HG03354 (cell line): ENCODE data around the gene ARHGAP4.

ENCODE experiments used
- ATAC-seq: cut with Tn5 transposase; IDR thresholded peaks from one replicate; pipeline ENCODE4 v1.9.1; 2021; ENCODE audit warnings: mild to moderate bottlenecking; ENCODE audit not compliant: unreplicated experiment, poor library complexity, severe bottlenecking

Gene ARHGAP4

DNA sequence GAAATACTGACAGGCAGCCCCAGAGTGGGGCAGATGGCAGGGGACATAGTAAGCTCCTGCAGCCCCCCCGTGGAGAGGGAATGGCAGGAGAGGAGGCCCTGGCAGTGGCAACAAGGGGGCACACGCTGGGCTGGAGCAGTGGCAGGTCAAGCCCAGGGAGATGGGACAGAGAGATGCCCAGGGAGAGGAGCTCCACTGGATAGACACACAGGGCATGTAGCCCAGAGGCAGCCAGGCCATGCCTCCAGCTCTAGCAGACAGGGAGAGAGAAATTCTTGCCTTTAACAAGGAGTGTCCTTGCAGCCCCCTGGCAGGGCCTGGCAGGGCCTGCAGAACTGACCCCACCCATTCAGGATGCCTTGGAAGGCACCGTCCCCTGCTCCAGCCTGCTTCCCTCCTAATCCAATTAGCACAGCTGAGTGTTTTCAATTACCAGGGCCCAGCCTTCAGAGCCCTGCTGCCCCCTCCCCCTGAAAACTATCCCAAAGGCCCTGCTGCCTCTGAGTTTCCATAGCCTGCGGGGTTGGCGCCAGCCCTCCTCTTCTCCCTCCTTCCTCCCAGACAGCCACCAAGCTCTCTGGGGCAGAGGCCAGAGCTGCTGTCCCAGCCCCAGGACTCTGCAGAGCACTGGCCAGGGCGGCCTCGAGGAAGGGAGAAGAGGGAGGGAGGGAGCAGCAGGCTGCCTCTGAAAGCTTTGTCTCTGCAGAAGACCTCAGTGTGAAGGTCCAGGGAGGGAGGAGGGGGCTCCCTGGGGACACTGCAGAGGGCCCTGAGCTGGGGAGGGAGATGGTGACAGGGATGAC, 52.6 kb downstream of the ARHGAP4 start:
- no peak for ATAC-seq

DNA sequence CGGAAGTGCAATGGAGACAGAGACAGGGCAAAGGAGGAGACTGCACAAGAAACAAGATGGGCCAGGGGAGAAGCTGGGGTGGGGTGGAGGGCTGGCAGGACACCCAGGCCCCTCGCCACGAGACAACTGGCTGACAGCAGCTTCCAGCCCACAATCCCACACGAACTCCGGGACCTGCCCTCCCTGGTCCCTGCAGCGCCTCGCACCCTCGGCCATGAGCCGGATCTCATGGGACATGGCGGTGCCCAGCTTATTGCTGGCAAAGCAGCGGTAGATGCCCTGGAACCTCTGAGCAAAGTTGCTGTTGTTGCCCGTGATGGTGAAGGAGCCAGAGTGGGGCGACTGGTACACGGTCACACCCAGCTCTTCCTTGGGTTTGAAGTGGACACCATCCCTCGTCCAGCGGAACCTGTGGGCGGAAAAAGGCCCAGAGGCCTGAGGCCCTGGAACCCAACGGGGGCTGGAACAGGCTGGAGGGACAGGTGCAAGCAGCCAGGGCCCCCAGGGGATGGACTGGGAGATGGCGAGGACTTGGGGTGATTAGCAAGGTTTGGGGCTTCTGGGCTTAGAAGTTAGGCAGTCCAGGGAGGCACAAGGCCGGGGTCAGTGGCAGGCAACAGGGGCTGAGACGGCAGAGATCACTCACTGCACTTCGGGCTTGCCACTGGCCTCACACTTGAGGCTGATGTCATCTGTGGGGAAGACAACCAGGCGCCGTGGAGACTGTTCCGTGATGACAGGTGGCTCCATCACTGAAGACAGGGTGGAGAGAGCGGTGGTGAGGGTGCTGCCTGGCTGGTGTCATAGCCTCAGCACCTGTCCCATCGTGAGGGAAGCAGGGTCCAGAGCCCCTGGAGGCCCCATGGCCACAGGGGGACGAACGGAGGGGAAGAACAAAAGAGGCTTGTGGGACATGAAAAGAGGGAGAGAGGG, 53.9 kb downstream of the ARHGAP4 start:
- no peak for ATAC-seq

DNA sequence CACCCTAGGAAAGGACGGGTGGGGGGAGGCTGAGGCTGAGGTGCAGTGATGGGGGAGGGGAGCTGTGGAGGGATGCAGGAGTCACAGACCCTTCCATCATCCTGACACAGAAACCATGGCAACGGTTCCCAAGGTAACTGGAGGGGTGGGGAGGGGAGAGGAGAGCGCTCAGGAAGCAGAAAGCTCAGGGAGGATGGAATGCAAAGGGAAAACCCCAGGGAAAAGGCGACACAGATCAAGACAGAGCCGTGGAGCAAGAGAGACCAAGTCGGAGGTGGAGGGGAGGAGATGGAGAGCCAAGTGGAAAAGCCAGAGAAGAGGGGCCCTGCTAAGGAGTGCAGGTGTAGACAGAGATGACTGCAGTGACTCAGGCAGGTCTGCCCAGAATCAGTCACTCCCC, 54.6 kb downstream of the ARHGAP4 start:
- ATAC-seq: no peak

DNA sequence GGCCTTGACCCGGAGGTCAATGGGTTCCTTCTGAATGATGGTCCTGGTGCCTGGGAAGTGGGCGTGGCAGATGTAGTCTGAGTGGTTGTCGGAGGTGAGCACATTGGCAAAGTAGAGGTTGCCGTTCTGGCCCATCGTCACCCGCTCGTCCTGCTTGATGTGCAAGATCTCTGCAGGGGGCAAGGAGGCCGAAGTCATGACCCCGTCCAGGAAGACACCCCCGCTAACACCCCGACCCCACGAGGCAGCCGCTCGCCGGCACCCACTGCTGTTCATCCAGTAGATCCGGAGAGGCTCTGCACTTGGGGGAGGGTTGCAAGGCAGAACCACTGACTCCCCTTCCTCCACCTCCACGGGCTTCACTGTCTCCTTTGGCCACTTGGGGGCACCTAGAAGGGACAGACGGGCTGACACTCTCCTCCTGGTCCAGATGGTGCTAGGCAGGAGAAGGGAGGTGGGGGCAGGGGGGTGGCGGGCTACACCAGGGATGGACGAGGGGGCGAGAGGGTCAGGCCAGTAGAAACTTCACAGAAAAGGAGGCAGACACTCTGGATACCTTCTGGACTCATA, 55.2 kb downstream of the ARHGAP4 start:
- no peak for ATAC-seq

DNA sequence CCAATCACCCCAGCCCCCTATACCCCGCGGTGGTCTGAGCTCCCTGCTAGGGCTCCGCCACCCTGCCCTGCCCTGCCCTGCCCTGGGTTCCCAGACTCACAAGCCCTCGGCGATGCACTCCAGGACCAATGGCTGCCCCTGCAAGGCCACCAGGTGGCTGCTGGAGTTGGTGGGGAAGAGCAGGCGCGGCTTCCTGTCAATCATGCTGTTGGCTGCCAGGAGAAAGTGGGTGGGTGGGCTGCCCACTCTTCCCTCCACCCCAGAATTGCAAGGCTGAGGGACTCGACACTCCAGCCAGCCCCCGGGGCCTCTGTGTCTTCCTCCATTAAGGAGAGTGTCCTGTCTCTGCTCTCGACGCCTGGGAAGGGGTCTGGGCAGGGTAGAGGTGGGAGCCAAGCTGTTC, 55.8 kb downstream of the ARHGAP4 start:
- ATAC-seq: no peak

DNA sequence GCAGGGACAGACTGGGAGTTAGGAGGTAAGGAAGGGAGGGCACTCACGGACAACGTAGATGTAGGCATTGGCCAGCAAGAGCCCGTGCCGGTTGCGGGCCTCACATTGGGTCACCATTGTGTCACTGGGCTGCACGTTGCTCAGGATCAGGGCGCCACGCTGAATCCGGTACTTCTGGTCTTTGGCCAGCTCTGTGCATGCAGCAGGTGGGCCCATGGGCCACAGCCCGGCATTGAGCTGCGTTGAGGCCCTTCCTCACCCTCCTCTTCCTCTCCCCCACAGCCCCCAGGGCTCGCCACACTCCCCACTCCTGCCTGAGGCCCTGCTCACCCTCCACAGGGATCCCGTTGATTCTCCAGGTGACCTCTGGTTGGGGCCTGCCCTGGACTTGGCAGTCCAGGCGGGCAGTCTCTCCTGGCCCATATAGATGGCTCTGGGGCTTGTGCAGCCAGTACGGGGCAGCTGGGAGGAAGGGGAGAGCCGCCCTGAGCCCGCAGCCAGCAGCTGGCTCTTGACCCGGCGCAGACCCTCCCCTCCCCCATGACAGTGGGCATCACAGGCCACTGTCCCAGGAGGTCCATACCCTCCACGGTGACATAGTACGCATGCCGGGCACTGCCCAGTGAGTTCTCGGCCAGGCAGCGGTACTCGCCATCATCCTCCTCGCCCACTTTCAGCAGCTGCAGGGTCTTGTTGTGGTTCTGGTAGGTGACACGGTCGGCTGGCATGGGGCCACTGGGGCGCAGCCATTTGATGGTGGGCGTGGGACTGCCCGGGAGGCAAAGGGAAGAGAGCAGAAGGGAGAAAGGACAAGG, 56.4 kb downstream of the ARHGAP4 start:
- no peak for ATAC-seq

DNA sequence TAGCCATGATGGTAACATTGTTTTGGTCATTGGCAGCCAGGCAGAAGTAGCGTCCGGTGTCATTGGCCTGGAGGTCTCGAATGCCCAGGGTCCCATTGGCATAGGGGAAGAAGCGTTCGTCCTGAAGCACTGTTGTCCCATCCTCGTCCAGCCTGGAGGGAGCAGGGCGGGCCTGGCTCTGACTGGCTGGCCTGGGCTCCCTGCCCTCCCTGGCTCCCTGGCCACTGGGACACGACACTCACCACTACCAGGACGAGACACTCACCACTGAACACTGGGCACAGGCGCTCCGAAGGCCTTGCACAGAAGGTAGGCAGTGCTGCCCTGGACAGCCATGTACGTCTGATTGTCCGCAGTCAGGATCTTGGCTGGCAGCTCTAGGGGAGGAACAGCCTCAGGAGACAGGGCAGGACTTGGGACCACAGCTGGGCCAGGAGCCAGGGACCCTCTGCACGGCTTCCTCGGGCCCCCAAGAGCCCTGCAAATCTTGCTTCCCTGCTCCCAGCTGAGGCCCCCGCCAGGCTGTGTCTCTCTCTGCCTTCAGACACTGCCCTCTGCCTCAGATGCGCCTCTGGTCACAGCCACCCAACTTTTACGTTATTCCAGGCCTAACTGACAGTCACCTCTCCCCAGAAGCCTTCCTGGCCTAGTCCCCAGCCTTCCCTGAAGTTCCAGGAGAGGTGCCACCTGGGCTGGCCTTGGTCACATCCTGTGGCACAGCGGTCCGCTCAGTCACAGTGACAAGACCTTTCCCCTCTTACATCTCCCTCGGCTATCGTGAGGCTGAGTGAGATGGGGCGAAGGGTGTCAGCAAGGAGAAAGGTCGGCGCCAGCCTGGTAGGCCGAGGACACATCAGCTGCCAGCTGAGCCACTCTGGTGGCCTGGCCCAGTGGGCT, 57.2 kb downstream of the ARHGAP4 start:
- no peak for ATAC-seq

DNA sequence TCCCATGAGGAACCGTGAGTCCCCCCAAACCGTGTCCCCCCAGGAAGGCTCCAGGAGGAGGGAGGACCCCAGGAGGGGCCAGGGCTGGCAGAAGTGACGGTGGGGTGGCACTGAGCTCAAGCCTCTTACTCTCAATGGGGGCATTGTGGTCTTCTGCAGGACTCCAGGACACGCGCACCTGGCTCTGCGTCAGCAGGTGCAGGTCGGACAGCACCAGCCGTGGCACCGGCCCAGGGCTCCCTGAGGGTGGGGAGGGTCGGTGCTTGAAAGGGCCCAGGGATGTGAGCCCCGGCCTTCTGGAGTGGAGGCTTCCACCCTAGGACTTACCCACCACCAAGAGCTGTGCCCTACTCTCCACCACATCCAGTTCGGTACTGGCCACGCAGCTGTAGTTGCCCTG, 58.4 kb downstream of the ARHGAP4 start:
- no peak for ATAC-seq

DNA sequence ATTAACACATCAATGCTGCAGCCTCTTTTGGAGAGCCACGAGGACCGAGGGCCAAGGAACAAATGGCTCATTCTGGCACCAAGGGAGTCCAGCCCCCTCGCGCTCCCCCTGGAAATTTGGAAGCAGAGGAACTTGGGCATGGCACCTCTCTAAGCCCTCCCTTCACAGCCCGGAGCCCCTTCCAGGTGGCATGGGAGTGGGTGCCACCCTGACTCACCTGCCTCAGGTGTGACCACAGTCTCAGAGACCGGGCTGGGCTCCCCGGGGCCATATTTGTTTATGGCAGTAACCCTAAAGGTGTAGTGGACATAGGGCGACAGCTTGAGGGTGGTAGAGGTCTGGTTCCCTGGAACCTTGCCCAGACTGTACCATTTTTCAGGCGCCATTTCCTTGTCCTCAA, 58.9 kb downstream of the ARHGAP4 start:
- ATAC-seq: no peak

DNA sequence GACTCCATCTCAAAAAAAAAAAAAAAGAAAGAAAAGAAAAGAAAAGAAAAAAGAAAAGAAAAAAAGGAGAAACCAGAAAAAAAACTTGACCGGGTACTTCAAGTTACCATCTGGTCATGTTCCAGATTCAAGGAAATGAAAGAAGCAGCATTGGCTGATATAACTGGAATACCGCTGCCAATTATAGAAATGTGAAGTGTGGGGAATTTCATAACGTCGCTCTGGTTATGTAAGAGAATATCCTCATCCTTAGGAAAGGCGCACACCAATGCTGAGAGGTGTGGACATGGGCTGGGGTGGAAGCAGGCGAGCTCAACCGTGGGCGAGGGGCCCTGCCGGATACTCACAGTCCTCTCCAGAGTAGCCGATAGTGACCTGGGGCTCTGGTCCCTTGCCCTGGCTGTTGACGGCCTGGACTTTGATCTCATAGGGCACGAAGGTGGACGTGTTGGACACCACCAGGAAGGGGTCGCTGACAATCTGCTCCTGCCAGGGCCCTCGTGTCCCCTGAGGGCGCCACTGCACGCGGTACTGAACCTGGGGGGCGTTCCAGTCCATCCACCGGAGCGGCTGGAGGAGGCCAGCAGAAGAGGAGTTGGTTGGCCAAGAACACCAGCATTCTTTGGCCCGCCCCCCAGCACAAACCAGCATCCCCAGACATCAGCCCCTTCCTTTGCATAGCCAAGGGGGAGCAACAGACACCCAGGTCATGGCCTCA, 59.6 kb downstream of the ARHGAP4 start:
- no peak for ATAC-seq

DNA sequence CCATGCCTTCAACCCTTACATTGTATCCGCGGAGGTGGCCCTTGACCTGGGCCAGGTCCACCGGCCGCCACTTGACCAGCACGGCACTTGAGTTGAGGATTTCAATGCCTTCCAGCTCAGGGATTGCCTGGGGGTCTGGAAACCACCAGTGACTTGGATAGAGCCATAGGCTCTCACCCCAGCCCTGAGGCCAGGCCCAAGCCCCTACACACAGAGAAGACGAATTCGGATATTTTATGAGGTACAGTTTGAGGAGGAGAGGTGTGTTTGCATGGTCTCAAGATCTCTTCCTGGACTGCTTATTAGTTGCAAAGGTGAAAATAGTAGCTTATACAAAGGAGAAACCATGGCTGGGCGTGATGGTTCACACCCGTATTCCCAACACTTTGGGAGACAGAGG, 60.4 kb downstream of the ARHGAP4 start:
- no peak for ATAC-seq

DNA sequence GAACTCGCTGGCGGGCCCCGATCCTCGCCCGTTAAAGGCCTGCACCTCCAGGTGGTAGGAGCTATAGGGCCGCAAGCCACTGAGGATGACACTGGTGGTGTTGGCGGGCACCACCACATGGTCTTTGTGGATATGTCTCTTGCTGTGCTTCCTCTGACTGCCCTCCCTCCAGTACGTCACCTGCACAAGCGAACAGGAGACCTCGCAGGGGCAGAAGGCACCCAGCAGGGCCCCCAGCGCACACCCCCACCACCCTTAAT, 60.8 kb downstream of the ARHGAP4 start:
- ATAC-seq: no peak

DNA sequence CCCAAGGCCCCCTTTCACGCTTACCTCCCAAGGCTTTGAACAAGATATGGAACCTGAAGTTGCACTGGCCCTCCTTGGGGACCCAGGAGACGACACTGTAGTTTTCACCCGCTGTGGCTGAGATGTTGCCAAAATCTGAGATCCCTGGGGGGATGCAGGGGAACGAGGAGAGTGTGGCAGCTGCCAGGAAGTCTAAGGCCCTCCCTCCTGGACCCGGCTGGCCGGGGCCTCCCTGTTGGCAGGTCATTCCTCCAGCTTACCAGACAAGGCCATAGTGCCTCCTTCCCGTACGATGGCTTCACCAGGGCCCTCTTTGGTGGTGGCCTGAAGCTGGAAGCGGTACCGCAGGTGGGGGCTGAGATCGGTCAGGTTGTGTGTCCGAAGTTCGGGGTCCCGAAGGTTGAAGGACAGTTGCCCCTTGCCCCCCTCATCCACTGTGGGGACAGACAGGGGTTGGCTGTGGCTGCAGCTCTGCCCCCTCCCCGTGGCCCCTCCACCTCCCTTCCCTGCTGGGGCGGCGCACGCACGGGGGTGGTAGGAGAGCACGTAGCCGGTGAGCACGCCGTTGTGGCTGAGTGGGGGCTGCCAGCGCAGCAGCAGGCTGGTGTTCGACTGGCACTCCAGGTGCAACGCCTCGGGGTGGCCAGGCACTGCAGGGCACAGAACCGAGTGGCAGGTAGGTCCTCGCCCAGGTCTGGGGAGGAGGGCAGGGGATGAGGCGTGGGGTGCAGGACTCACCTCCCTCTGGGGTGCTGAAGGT, 61.3 kb downstream of the ARHGAP4 start:
- no peak for ATAC-seq

DNA sequence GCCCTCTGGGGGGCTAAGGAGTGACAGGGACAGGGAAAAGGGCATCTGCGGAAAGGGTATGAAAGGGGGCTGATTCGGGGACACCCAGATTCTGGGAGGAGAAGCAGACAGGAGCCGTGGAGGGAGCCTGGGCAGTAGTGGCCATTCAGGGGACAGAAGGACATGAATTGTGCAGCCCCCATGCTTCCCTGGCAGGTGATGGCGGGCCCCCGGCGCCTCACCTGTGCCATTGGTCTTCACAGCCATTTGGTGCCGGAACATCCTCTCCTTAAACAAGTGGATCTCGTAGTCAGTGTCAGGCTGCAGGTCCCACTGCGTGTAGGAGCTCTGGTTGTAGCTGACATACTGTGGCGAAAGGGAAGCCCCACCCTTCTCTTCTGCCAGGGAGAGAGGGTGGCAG, 62.0 kb downstream of the ARHGAP4 start:
- no peak for ATAC-seq

DNA sequence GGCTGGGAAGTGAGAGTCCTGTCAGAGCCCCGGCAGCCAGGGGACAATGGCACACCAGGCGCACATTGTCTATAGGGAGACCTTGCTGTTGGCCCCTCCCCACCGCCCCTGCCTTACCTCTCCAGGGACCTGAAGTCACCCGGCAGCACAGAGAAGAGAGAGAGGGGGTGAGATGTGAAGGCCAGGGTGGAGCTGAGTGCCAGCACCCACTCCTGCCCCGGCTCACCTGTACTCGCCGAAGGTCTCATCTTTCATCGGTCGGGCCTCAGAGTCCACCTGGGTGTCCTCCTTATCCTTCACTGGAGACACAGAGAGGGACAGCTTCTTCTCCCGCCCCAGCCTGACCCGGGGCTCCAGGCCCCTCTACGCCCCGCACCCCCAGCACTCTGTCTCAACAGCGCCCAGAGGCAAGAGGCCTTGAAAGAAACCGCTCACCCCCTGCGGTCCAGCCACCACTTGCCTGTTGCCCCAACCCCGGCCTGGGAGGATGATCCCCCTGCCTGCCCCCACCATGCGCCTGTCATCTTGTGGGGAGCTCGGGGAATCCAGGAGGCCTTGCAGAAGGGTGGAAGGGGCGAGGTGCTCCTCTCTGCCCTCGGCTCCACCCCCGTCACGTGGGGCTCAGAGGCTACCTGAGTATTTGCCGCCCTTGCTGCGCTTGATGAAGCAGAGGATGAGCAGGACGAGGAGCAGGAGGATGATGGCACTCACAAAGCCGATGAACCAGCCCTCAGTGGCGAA, 62.6 kb downstream of the ARHGAP4 start:
- no peak for ATAC-seq

DNA sequence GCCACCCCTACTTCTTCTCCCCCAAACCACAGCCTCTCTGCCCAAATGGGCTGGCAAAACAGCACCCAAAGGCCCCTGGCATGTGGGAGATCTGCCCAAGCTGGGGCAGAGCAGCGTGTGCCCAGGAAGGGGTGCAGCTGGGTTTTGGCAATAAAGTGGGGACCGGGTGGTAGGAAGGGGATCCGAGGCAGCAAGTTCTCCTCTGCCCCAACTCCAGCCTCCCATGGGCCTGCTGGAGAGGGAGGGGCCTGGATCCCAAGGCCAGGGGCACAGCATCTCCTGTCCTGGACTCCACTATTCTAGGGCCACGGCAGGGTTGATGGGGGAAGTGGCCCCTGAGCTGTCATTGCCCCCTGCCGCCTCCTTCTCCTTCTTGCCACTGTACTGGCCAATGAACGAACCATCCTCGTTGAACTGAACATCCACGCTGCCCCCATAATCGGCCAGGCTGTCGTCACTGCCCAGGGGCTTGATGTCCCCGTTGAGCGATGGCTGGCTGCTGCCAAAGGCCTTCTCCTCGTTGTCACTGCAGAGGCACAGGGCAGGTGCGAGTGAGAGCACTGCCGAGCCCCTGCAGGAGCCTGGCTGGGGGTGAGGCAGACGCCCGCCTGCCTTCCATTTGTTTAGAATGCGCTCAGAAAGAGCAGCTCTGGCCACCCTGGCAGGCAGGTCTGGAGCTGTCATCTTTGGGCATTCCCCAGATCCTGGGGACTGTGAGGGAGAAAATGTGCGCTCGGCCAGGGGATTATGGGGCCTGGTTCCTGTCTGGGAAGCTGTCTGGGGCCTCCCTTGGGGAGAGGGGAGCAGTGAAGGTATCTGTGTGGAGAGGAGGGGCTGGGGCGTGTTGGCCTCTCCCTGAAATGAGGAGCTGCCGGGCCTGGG, 63.5 kb downstream of the ARHGAP4 start:
- ATAC-seq: no peak
